Measurements from ENCODE around the gene DDB1.
A peak's percentile ranks its signal among the peaks of the same experiment; 100 is the strongest.

The DDB1 gene

DNA sequence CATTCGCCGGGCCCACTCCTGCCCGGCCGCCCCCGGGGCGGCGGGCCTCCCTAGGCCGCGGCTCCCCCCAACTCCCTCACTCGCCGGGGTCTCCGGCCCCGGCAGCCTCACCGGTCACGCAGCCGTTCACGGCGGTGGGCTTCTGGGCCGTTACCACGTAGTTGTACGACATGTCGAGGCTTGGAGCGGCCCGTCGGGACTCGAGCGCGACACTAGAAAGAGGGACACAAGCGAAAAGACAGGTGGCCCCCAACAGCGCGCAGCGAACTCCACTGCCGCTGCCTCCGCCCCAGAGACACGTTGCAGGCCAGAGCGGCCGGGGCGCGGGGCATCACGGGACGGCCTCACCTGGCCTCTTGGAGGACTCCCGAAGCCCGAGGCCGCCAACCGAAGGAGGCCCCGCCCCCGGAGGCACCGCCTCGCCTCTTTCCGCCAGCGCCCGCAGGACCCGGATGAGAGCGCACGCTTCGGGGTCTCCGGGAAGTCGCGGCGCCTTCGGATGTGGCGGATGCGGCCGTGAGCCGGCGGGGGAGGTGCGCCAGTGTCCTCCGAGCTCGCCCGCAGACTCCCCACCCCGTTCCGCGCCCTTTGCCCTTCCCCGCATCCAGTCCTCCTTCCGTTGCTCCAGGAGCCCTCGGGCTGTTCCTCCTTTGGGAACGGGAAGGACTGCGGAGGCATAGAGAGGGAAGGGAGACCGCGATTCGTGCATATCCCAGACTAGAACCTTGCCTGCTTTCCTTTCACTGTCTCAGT lies at the start of gene DDB1, which contains the start of gene TKFC:
TSS of gene DDB1 (minus strand) at position 309 of the 753 bp plus-strand sequence. CDS start at position 172, 137 bp downstream.
TSS of gene TKFC (plus strand) at position 432 of the 753 bp plus-strand sequence. CDS start 1,501 bp downstream, outside the sequence.
- Histone ChIP-seq H3K4me1 (ENCODE audit: control insufficient read depth, low read length) (peaks cover 48% of the 10 kb centered on the region), H3K27ac (ENCODE audit: low read depth, low read length) (peak within 1 kb of the TSS; percentile 74), H3K4me3 (ENCODE audit: low read length) (peak within 1 kb of the TSS; percentile 78), H3K4me2 (ENCODE audit: low read length) (peak within 1 kb of the TSS; percentile 91), H3K79me2 (ENCODE audit: control insufficient read depth, low read length) (peaks cover 58% of the 10 kb centered on the region), H3K36me3 (ENCODE audit: control insufficient read depth, low read length) (peaks cover 43% of the 10 kb centered on the region), H4K20me1 (ENCODE audit: control insufficient read depth, insufficient read depth, low read depth, low read length) (peaks cover 15% of the 10 kb centered on the region), H3K9me3 (ENCODE audit: control insufficient read depth, insufficient read depth, low read length) (no peaks in the 10 kb centered on the region), H3K9me2 (replicated peaks; ENCODE audit: control insufficient read depth, low read length) (no peaks in the 10 kb centered on the region), H3F3A (ENCODE audit: control insufficient read depth, insufficient read depth) (0 out of 2 replicates have a peak, but pooled peaks cover 4% of the 10 kb centered on the region), H3K27me3 (ENCODE audit: control insufficient read depth, low read length) (no peaks in the 10 kb centered on the region)
- TF ChIP-seq, protein P1, sequence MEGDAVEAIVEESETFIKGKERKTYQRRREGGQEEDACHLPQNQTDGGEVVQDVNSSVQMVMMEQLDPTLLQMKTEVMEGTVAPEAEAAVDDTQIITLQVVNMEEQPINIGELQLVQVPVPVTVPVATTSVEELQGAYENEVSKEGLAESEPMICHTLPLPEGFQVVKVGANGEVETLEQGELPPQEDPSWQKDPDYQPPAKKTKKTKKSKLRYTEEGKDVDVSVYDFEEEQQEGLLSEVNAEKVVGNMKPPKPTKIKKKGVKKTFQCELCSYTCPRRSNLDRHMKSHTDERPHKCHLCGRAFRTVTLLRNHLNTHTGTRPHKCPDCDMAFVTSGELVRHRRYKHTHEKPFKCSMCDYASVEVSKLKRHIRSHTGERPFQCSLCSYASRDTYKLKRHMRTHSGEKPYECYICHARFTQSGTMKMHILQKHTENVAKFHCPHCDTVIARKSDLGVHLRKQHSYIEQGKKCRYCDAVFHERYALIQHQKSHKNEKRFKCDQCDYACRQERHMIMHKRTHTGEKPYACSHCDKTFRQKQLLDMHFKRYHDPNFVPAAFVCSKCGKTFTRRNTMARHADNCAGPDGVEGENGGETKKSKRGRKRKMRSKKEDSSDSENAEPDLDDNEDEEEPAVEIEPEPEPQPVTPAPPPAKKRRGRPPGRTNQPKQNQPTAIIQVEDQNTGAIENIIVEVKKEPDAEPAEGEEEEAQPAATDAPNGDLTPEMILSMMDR (IDR thresholded peaks at IDR 0.05; ENCODE audit: low read depth, low read length, poor library complexity, severe bottlenecking): peak; percentile 10
- no peak for TF ChIP-seq EZH2phosphoT487 (IDR thresholded peaks at IDR 0.05; ENCODE audit: borderline replicate concordance, low read length)

DNA sequence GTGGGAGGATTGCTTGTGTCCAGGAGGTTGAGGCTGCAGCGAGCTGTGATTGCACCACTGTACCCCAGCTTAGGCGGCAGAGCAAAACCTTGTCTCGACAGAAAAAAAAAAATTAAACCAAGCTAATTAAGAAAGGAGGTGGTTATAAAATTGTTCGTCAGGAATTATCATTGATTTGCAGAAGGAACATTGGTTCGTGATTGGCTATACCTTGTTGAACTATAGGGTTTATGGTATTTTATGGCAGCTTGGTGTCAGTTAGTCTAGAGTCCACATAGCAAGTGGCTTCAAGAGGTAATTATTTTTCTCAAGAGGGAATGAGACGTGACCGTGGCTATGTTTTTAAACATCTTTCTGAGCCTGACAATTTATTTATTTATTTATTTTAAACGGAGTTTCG lies 48.0 kb upstream of the DDB1 start:
- Histone ChIP-seq H3K4me2 (ENCODE audit: low read length) (no peak overlapping the region), H4K20me1 (ENCODE audit: control insufficient read depth, insufficient read depth, low read depth, low read length) (no peaks in the 10 kb centered on the region), H3K27me3 (ENCODE audit: control insufficient read depth, low read length) (no peaks in the 10 kb centered on the region), H3K79me2 (ENCODE audit: control insufficient read depth, low read length) (no peaks in the 10 kb centered on the region), H3K4me1 (ENCODE audit: control insufficient read depth, low read length) (peaks cover 11% of the 10 kb centered on the region), H3K4me3 (ENCODE audit: low read length) (no peak overlapping the region), H3K27ac (ENCODE audit: low read depth, low read length) (no peak overlapping the region), H3K36me3 (ENCODE audit: control insufficient read depth, low read length) (no peaks in the 10 kb centered on the region; the same call in 1 of the 2 replicates), H3K9me3 (ENCODE audit: control insufficient read depth, insufficient read depth, low read length) (no peaks in the 10 kb centered on the region), H3F3A (ENCODE audit: control insufficient read depth, insufficient read depth) (no peaks in the 10 kb centered on the region), H3K9me2 (replicated peaks; ENCODE audit: control insufficient read depth, low read length) (no peaks in the 10 kb centered on the region)
- TF ChIP-seq, protein P1 (IDR thresholded peaks at IDR 0.05; ENCODE audit: low read depth, low read length, poor library complexity, severe bottlenecking): no peak
- no peak for TF ChIP-seq EZH2phosphoT487 (IDR thresholded peaks at IDR 0.05; ENCODE audit: borderline replicate concordance, low read length)

DNA sequence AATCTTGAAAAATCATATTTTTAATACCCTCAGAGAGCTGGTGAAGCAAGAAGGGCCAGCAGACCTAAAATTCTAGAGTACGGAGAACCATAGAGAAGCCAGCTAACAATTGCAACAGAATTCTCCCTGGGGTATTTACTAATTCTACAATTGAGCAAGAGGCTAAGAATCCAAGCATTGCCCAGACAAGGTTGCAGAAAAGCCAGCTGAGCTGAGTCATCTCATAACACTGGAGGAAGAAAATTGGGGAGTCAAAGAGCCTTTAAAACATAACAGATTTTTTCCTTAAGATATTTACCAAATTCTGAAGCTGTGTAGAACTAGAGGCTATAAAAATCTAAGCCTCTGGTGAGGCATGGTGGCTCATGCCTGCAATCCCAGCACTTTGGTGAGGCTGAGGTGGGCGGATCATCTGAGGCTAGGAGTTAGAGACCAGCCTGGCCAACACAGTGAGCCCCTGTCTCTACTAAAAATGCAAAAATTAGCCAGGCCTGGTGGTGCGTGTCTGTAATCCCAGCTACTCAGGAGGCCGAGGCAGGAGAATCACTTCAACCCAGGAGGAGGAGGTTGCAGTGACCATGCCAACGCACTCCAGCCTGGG lies 45.9 kb upstream of the DDB1 start:
- Histone ChIP-seq H3K36me3 (ENCODE audit: control insufficient read depth, low read length) (peaks cover 8% of the 10 kb centered on the region), H3F3A (ENCODE audit: control insufficient read depth, insufficient read depth) (no peaks in the 10 kb centered on the region), H3K4me3 (ENCODE audit: low read length) (no peak overlapping the region), H3K27ac (ENCODE audit: low read depth, low read length) (no peak overlapping the region), H3K4me1 (ENCODE audit: control insufficient read depth, low read length) (no peaks in the 10 kb centered on the region), H3K9me2 (replicated peaks; ENCODE audit: control insufficient read depth, low read length) (no peaks in the 10 kb centered on the region), H4K20me1 (ENCODE audit: control insufficient read depth, insufficient read depth, low read depth, low read length) (no peaks in the 10 kb centered on the region), H3K9me3 (ENCODE audit: control insufficient read depth, insufficient read depth, low read length) (no peaks in the 10 kb centered on the region), H3K79me2 (ENCODE audit: control insufficient read depth, low read length) (no peaks in the 10 kb centered on the region), H3K4me2 (ENCODE audit: low read length) (no peak overlapping the region), H3K27me3 (ENCODE audit: control insufficient read depth, low read length) (no peaks in the 10 kb centered on the region)
- TF ChIP-seq, protein P1 (IDR thresholded peaks at IDR 0.05; ENCODE audit: low read depth, low read length, poor library complexity, severe bottlenecking): no peak
- no peak for TF ChIP-seq EZH2phosphoT487 (IDR thresholded peaks at IDR 0.05; ENCODE audit: borderline replicate concordance, low read length)
